Choroid plexus epithelial cell (primary cell): ENCODE measurements around the gene SLC12A6.
"Not testable (repeated sequence)": the region's sequence is repeated elsewhere in the genome, so short reads cannot be mapped to it uniquely, and the experiment has no call there.

Experiments
- DNase-seq: peaks from one replicate; pipeline ENCODE4 v3.0.0-alpha.2; 2010; ENCODE audit warnings: low read depth
- H3K4me3 ChIP-seq: 2 replicates; pipeline ENCODE4 v1.5.1; 2011; ENCODE audit warnings: low read depth, mild to moderate bottlenecking, control low read depth, low read length, moderate library complexity
- CTCF ChIP-seq: conservative IDR thresholded peaks from 2 replicates; pipeline ENCODE4 v1.5.1; 2011; ENCODE audit warnings: low read depth, mild to moderate bottlenecking, control low read depth, inconsistent platforms, low read length, moderate library complexity

The SLC12A6 gene

DNA sequence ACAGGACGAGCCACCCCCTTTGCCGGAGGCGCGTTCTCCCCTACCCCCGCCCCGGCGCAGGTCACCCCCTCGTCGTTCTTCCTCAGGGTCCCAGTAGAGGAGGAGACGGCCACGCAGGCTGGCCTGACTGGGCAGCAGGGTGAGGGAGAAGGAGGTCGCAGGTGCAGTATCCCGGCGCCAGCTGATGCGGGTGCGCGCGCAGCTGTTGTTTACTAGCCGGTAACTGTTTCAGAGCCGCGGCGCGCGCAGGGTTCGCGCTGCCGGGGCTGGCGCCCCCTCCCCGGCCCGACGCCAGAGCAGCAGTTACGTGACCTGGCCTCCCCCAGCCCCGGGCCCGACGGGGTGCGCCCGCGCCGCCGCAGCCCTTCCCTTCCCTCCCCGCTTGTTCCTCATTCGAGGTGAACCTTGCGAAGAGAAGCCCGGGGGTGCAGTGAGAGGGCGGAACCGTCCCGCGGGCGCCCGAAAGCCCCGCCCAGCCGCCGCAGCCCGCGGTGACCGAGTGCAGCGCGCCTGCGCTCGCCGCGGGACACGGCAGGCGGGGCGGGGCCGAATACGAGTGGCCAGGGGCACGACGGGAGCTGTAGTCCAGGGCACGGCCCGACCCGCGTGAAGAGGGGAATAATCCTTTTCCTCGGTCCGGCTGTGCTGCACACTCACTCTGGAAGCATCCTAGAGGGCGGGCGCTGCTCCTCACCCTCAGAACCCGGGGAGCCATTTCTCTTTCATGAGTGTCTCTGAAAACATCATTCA is at the start of gene SLC12A6:
Gene SLC12A6, minus strand, starts transcription at position 225 of the 750 bp plus-strand sequence. CDS start 1,101 bp downstream, outside the sequence.
- peak within 1 kb of the TSS; percentile 94 for H3K4me3 ChIP-seq
- no peak for TF ChIP-seq CTCF
- peak; percentile 92 for DNase-seq

DNA sequence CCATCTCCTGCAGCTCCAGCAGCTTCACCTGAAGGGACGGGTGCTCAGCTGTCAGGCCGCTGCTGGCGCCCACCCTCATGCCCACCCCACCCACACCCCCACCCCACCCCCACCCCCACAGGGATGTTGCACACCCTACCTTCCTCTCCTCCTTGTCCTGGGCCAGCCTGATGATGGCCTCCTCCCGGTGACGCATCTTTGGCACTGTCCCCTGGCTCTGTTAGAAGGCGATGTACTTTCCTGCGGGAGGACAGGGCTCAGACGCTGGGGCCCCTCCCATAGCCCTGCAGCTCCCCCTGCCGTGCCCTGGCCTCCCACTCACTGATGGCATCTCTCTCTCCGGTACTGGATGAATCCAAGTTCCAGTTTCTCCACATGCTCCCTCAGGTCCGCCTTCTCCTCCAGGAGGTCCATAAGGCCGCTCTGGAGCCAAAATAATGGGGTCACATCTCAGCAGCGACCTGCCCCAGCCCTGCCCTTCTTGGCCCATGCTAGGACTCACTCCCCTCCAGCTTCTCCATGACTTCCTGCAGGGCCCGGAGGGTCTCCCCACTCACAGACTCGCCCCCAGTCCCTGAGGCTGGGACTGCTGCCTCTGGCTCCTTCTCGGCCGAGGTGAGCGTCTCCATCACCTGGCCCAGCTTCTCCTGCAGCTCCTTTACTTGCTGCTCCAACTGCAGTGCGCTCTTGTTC is 44.4 kb upstream of the SLC12A6 start:
- not testable (repeated sequence) for H3K4me3 ChIP-seq, DNase-seq

- DNase-seq, H3K4me3 ChIP-seq: not testable (repeated sequence)
Observed at GRCh38 chr15:34380491-34380890, 42.9 kb upstream of the SLC12A6 start.

- TF ChIP-seq CTCF: no peak
- no peak for DNase-seq
Observed at GRCh38 chr15:34376856-34377255, 39.3 kb upstream of the SLC12A6 start.

GRCh38 chr15:34375541-34375940 is 38.0 kb upstream of the SLC12A6 start:
- DNase-seq, H3K4me3 ChIP-seq: not testable (repeated sequence)

More at GRCh38 chr15:34376856-34377255, 39.3 kb upstream of the SLC12A6 start:
- H3K4me3 ChIP-seq: no peak overlapping the region

- no peak overlapping the region for H3K4me3 ChIP-seq
- TF ChIP-seq CTCF: no peak
Observed at GRCh38 chr15:34374816-34375215, 37.2 kb upstream of the SLC12A6 start.

GRCh38 chr15:34373951-34374350 is 36.4 kb upstream of the SLC12A6 start:
- H3K4me3 ChIP-seq: no peak overlapping the region
- no peak for DNase-seq
- TF ChIP-seq CTCF: no peak

More at GRCh38 chr15:34374816-34375215, 37.2 kb upstream of the SLC12A6 start:
- DNase-seq: no peak

- no peak for TF ChIP-seq CTCF
Observed at GRCh38 chr15:34370643-34371042, 33.1 kb upstream of the SLC12A6 start.

More at GRCh38 chr15:34370643-34371042, 33.1 kb upstream of the SLC12A6 start:
- no peak for DNase-seq
- no peak overlapping the region for H3K4me3 ChIP-seq
